Measurements from ENCODE around the gene MOB1A.

Gene MOB1A

GRCh38 chr2:74179063-74179865 is 585 bp upstream of the MOB1A start:
- TF ChIP-seq, protein P1, sequence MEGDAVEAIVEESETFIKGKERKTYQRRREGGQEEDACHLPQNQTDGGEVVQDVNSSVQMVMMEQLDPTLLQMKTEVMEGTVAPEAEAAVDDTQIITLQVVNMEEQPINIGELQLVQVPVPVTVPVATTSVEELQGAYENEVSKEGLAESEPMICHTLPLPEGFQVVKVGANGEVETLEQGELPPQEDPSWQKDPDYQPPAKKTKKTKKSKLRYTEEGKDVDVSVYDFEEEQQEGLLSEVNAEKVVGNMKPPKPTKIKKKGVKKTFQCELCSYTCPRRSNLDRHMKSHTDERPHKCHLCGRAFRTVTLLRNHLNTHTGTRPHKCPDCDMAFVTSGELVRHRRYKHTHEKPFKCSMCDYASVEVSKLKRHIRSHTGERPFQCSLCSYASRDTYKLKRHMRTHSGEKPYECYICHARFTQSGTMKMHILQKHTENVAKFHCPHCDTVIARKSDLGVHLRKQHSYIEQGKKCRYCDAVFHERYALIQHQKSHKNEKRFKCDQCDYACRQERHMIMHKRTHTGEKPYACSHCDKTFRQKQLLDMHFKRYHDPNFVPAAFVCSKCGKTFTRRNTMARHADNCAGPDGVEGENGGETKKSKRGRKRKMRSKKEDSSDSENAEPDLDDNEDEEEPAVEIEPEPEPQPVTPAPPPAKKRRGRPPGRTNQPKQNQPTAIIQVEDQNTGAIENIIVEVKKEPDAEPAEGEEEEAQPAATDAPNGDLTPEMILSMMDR (IDR thresholded peaks at IDR 0.05; ENCODE audit: insufficient read depth, low read length, missing control alignments), result no peak
- H3K4me3 ChIP-seq (ENCODE audit: low read depth, low read length), result peak overlapping the region; percentile 53
- ChIA-PET POLR2A (interaction anchor here (0.7 to 1.9 kb wide), 7 partner anchors 9 to 945 kb away, joined by 3 to 29 read pairs (median 4); partner anchors contain the start of genes BOLA3, CCT7 and MTHFD2), CTCF (interaction anchor here (0.6 to 6.3 kb wide), 9 partner anchors 9 to 212 kb away, joined by 3 to 31 read pairs (median 5); partner anchors contain the start of genes BOLA3 and MTHFD2)
- no peak for DNase-seq (ENCODE audit: low read depth, low spot score)

DNA sequence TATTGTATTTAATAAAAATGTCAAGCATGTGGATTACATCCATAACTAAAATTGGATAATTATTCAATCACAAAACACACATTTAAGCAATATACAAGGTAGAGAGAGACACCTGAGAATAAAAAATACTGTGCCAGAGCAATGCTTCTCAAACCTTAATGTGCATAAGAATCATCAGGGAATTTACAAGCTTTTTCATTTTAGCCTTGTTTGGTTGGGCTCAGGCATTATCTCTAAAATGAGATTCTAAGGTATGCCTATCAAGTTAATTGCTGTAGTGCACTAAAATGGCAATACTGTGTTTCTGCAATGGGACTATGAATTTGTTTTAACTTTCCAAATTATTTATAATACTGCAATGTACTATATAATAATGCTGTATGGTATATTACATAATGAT is 983 bp downstream of the MOB1A start:
- CTCF ChIA-PET, result interaction anchor here (0.6 to 6.3 kb wide), 8 partner anchors 21 to 353 kb away, joined by 3 to 31 read pairs (median 4); partner anchors contain the start of genes BOLA3 and MTHFD2
- TF ChIP-seq, protein P1 (IDR thresholded peaks at IDR 0.05; ENCODE audit: insufficient read depth, low read length, missing control alignments), result no peak
- peak overlapping the region; percentile 77 for H3K4me3 ChIP-seq (ENCODE audit: low read depth, low read length)
- DNase-seq (ENCODE audit: low read depth, low spot score), result no peak
- POLR2A ChIA-PET, result interaction anchor here (0.7 to 1.9 kb wide), 6 partner anchors 10 to 27 kb away, joined by 3 to 29 read pairs (median 4); partner anchors contain the start of gene MTHFD2

DNA sequence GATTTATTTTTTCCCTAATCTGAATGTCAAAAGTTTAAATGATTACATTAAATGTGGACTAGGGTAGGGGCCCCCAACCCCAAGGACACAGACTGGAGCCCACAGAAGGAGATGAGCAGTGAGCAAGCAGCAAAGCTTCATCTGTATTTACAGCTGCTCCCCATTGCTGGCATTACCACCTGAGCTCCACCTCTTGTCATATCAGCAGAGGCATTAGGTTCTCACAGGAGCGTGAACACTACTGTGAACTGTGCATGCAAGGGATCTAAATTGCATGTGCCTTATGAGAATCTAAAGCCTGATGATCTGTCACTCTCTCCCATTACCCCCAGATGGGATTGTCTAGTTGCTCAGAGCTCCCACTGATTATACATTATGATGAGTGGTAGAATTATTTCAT is 3.8 kb downstream of the MOB1A start:
- DNase-seq (ENCODE audit: low read depth, low spot score), result no peak
- TF ChIP-seq, protein P1 (IDR thresholded peaks at IDR 0.05; ENCODE audit: insufficient read depth, low read length, missing control alignments), result no peak
- POLR2A ChIA-PET, result no interaction called here
- CTCF ChIA-PET, result interaction anchor here (1.5 kb wide), 1 partner anchor 351 kb away, joined by 3 read pairs; no protein-coding TSS in a partner anchor
- H3K4me3 ChIP-seq (ENCODE audit: low read depth, low read length), result no peak overlapping the region

- ChIA-PET CTCF (interaction anchor here (1.1 to 3.4 kb wide), 4 partner anchors 10 to 22 kb away, joined by 3 to 17 read pairs (median 4); partner anchors contain the start of gene MOB1A), POLR2A (interaction anchor here (0.9 kb wide), 1 partner anchor 14 kb away, joined by 7 read pairs; no protein-coding TSS in a partner anchor)
- TF ChIP-seq, protein P1 (IDR thresholded peaks at IDR 0.05; ENCODE audit: insufficient read depth, low read length, missing control alignments), result no peak
- H3K4me3 ChIP-seq (ENCODE audit: low read depth, low read length), result no peak overlapping the region
- DNase-seq (ENCODE audit: low read depth, low spot score), result no peak
Observed at GRCh38 chr2:74168739-74169138, 9.9 kb downstream of the MOB1A start.

DNA sequence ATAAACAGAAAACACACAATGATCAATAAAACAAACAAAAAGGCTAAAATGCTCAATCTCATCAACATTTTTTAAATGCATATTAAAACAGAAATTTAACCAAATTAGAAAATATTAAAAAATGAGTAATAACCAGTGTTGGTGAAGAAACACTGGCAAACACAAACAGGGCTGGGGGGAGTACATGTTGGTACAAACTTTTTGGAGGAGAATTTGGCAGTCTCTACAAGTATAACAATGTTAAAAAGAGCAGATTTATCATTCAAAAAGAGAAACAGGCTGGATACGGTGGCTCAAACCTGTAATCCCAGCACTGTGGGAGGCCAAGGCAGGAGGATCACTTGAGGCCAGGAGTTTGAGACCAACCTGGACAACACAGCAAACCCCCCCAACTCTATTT is 13.9 kb downstream of the MOB1A start:
- ChIA-PET CTCF (no interaction called here), POLR2A (no interaction called here)
- TF ChIP-seq, protein P1 (IDR thresholded peaks at IDR 0.05; ENCODE audit: insufficient read depth, low read length, missing control alignments), result no peak
- no peak for DNase-seq (ENCODE audit: low read depth, low spot score)
- H3K4me3 ChIP-seq (ENCODE audit: low read depth, low read length), result no peak overlapping the region

DNA sequence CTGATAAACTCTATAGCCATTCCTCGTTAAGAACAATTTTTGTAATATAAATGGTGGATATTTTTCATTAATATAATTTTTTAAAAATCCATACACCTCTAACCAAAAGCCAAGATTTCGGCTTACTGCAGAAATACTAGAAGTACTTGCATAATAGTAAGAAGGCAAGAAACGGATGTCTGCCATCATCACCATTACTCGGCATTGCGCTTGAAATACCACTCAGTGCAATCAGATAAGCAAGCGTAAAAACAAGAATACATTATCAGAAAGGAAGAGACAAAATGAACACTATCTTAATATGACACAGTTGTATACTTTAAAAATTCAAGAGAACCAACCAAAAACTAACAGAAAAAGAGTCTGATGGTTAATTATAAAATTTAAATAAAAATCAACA is 15.7 kb downstream of the MOB1A start:
- DNase-seq (ENCODE audit: low read depth, low spot score), result no peak
- TF ChIP-seq, protein P1 (IDR thresholded peaks at IDR 0.05; ENCODE audit: insufficient read depth, low read length, missing control alignments), result no peak
- no peak overlapping the region for H3K4me3 ChIP-seq (ENCODE audit: low read depth, low read length)
- POLR2A ChIA-PET, result no interaction called here
- CTCF ChIA-PET, result interaction anchor here (1.0 kb wide), 1 partner anchor 15 kb away, joined by 3 read pairs; the partner anchor contains the start of gene BOLA3

Measured in AG04449 (cell line).